DND-41 (cell line): Measurements from ENCODE around the gene PDIA6.

Experiments used
- EZH2 ChIP-seq: IDR thresholded peaks from 3 replicates; pipeline ENCODE4 v1.6.1; 2012; ENCODE audit warnings: borderline replicate concordance, low read depth, mild to moderate bottlenecking, moderate library complexity, low read length, inconsistent platforms; ENCODE audit not compliant: severe bottlenecking
- TF ChIP-seq, protein P1 (sequence below): IDR thresholded peaks from 2 replicates; pipeline ENCODE4 v1.5.1; 2012; ENCODE audit warnings: borderline replicate concordance, low read length, moderate library complexity, mild to moderate bottlenecking; ENCODE audit not compliant: poor library complexity, severe bottlenecking; ENCODE audit errors: extremely low read depth

DNA sequence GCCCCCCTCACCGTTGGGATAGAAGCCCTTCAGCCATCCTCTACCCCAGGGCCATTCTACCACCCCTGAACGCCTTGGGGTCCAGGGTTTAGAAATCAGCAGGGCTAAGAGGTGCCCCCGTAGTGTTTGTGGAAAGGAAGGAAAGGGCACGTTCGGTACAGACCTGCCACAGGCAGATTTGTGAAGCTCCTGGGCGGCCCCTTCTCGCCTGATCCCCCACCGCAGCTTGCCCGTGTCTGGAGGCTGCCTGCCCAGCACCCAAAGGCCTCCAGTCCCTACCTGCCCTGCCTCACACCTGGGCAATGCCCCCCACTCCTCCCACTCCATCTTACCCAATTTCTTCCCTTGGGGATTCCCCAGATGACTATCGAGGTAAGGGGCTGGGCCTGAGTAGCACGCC, 69.9 kb downstream of the PDIA6 start:
- TF ChIP-seq, protein P1, sequence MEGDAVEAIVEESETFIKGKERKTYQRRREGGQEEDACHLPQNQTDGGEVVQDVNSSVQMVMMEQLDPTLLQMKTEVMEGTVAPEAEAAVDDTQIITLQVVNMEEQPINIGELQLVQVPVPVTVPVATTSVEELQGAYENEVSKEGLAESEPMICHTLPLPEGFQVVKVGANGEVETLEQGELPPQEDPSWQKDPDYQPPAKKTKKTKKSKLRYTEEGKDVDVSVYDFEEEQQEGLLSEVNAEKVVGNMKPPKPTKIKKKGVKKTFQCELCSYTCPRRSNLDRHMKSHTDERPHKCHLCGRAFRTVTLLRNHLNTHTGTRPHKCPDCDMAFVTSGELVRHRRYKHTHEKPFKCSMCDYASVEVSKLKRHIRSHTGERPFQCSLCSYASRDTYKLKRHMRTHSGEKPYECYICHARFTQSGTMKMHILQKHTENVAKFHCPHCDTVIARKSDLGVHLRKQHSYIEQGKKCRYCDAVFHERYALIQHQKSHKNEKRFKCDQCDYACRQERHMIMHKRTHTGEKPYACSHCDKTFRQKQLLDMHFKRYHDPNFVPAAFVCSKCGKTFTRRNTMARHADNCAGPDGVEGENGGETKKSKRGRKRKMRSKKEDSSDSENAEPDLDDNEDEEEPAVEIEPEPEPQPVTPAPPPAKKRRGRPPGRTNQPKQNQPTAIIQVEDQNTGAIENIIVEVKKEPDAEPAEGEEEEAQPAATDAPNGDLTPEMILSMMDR: no peak
- TF ChIP-seq EZH2: no peak
